NCI-H82 treated with DMSO at 0.1 percent for 48 hours (cell line): ENCODE results near the gene CLPTM1L.
"Not testable (repeated sequence)": the region's sequence is repeated elsewhere in the genome, so short reads cannot be mapped to it uniquely, and the experiment has no call there.

Experiments used
- DNase-seq: peaks from one replicate; lab custom pipeline; 2025; ENCODE audit not compliant: unreplicated experiment; lab: John Stamatoyannopoulos, UW

Gene CLPTM1L

GRCh38 chr5:1278656-1279442 lies 66.0 kb downstream of the CLPTM1L start:
- no peak for DNase-seq

- DNase-seq = no peak
These were observed 66.7 kb downstream of the CLPTM1L start for GRCh38 chr5:1278216-1278615.

GRCh38 chr5:1277781-1278180 lies 67.1 kb downstream of the CLPTM1L start:
- DNase-seq = no peak

- DNase-seq = no peak
These were observed 67.6 kb downstream of the CLPTM1L start for GRCh38 chr5:1277331-1277730.

GRCh38 chr5:1276930-1277329 lies 68.0 kb downstream of the CLPTM1L start:
- no peak for DNase-seq

GRCh38 chr5:1275397-1276391 lies 69.2 kb downstream of the CLPTM1L start:
- not testable (repeated sequence) for DNase-seq

- no peak for DNase-seq
These were observed 70.4 kb downstream of the CLPTM1L start for GRCh38 chr5:1274471-1274870.

- no peak for DNase-seq
These were observed 71.2 kb downstream of the CLPTM1L start for GRCh38 chr5:1273745-1274144.

GRCh38 chr5:1272201-1272600 lies 72.7 kb downstream of the CLPTM1L start:
- DNase-seq = no peak

- DNase-seq = no peak
These were observed 73.7 kb downstream of the CLPTM1L start for GRCh38 chr5:1270933-1271914.

- no peak for DNase-seq
These were observed 74.5 kb downstream of the CLPTM1L start for GRCh38 chr5:1270426-1270825.

- DNase-seq = no peak
These were observed 76.2 kb downstream of the CLPTM1L start for GRCh38 chr5:1268666-1269065.

- no peak for DNase-seq
These were observed 76.8 kb downstream of the CLPTM1L start for GRCh38 chr5:1268056-1268455.
